Embryonic facial prominence (tissue), 1 donor: ENCODE measurements around the gene MPC2.
"Not testable (repeated sequence)": the region's sequence is repeated elsewhere in the genome, so short reads cannot be mapped to it uniquely, and the experiment has no call there.

Source experiments
- DNase-seq: peaks from one replicate; pipeline ENCODE4 v3.0.0-alpha.2; 2016; ENCODE audit errors: extremely low spot score

The MPC2 gene

DNA sequence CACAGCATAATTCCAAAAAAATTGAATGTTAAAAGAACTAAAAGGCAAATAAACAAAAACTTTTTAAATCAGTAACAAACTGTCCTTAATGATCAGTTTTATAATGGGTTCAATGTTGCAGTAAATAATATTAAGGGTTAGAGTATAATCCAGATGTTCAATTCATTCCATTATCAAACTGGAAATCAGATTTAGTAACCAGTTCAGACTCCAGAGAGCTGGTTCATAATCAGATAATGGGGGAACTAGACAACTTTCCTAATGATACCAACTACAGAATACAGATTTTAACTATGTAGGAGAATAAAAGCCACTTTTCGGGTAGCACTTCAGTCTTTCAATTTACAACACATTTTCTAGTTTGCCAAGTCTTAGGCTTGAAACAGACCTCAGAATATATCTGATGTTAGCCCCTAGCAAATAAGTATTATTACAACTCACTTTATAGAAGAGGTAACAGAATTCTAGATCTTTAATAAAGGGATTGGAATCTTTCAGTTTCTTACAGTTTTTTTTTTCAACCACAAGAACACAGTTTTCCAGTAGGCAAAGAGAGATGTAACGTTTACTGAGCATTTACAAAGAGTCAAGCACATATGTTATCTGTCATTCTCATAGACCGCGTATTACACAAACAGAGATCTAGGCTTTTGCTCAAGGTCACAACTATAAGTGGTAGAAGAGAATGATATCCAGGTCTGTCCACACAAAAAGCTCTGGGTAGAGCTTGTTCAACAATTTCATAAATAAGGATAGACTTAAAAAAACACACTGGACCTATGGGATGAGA, 2.3 kb downstream of the MPC2 start:
- DNase-seq, result no peak

DNA sequence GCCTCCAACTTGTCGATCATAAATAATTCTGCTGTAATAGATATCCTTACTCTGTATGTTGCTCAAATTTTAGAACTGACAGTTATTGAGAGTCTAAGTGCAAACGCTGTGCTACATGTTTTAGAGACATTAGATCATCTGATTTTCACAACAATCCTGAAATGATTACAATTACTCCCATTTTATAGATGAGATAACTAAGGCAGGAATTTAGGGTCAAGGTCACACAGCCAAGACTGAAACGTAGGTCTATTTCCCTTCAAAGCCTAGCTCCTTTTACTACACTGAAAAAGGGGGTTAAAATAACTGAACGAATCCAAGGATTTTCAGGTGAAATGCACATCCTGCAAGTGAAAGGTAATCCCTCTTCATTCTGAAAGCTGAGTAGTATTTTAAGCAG, 3.1 kb downstream of the MPC2 start:
- DNase-seq, result no peak

GRCh38 chr1:167929725-167930124, 7.1 kb downstream of the MPC2 start:
- DNase-seq, result no peak

DNA sequence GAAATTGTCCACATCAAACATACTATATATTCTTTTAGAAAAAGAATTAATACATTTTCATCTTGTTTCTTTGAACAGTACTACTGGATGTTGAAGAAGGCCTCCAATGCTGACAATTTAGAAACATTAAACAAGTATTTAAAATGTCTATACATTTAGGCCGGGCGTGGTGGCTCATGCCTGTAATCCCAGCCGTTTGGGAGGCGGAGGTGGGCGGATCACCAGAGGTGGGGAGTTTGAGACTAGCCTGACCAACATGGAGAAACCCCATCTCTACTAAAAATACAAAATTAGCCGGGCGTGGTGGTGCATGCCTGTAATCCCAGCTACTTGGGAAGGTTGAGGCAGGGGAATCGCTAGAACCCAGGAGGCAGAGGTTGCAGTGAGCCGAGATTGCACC, 8.0 kb downstream of the MPC2 start:
- not testable (repeated sequence) for DNase-seq

DNA sequence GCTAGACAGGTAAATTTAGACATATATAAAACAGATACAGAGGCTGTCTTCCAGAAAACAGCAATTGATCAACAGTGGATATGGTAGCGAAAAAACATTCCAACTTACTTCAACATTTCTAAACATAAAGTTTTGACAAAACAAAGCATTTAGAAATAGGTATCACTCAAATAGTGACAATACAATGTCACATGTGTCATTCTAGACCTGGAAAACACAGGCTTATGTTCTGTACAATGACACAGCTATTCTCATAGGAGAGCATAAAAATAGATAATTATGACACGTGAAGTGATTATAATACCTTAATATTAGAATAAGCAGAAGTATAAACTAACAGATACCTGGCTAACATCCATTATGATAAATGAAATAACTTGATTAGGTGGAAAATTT, 8.4 kb downstream of the MPC2 start:
- DNase-seq, result no peak

DNA sequence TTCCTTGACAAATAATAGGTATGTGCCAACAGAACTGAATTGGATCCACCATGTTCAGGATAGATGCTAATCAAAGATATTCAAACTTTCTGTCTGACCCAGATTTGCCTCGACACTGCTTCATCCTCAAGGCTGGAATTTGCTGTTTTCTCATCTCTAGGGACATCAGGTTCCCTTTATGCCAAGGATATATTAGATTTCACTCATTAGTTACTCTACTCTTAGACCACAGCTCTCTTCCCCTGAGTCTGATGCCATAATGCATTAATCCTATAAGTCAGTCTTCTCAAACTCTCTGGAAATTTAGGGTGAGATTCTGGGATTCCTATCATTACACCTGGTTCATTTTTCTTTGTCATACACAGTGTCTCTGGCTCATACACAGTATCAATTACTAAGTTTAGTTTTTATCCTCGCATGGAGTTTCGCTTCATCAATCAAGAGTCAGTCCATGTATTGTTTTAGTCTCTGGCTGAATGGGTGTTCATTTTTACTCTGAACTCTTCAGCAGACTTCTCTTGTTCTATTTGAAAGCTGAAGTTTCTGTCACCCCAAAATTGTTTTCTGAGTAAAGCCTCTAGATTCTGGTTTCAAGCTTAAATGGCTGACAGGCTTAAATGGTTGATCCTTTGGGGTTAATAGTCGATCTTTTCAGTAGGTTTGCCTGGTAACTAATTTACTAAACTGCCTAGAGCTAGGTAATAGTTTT, 9.7 kb downstream of the MPC2 start:
- DNase-seq, result no peak

DNA sequence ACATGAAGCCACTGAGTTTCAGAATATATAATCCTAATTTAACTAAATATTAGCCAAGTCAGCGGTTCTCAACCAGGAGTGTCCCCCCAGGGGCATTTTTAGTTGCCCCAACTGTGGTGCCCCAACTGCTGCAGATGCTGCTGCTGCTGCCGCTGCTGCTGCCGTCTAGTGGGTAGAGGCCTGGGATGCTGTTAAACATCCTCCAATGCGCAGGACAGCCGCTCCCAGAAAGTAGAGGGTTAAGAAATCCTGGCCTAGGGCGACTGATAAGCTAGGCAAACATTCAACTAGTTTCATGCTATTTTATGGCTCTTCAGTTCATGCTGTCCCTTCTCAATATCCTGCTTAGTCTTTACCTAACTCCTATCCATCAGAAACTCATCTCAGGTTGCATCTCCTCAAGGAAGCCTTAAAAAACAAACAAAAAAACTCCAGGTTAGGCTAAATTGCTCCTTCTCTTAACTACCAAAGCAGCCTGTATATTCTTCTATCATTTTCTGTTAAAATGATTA, 10.3 kb downstream of the MPC2 start:
- no peak for DNase-seq

GRCh38 chr1:167924543-167925231, 12.2 kb downstream of the MPC2 start:
- DNase-seq, result no peak

- no peak for DNase-seq
Measured at GRCh38 chr1:167924102-167924501, 12.8 kb downstream of the MPC2 start.

DNA sequence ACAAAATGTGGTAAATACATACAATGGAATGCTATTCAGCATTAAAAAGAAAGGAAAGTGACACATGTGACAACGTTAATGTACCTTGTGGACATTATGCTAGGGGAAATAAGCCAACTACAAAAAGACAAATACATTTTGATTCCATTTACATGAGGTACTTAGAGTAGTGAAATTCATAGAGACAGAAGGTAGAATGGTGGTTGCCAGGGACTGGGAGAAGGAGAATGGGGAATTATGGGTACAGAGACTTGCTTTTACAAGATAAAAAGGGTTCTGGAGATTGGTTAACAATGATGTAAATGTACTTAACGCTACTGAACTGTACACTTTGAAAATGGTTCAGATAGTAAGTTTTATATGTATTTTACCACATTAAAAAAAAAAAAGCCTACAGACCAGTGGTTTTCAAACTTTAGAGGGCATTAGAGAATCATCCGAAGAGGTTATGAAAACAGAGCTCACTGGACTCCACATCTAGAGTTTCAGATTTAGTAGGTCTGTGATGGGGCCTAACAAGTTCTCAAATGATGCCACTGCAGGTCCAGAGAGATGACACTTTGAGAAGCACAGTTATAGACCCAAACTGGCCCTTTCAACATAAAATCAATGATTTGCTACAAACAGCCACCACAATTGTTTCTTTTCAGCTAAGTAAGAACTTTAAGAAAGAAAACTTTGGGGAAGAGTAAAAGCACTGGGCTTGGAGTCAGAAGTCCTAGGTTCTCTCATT, 13.4 kb downstream of the MPC2 start:
- DNase-seq, result no peak

DNA sequence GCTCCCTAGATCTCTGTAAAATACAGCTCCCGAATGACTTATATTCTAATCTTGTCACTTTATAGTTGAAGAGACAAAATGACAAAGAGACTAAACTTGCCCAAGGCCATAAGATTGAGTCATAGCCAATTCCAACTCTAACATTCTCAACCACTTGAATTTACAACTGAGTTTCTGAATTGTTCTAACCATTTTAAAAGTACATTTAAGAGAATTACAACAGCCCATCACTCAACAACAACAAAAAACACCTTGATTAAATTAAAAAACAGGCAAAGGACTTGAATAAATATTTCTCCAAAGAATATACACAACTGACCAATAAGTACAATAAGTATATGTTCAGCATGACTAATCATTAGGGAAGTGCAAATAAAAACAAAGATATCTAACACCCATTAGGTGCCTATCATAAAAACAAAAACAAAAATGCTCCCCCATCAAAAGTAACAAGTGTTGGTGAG, 14.2 kb downstream of the MPC2 start:
- DNase-seq, result no peak

GRCh38 chr1:167922023-167922422, 14.8 kb downstream of the MPC2 start:
- DNase-seq, result no peak

GRCh38 chr1:167916766-167917511, 19.9 kb downstream of the MPC2 start:
- DNase-seq, result no peak

DNA sequence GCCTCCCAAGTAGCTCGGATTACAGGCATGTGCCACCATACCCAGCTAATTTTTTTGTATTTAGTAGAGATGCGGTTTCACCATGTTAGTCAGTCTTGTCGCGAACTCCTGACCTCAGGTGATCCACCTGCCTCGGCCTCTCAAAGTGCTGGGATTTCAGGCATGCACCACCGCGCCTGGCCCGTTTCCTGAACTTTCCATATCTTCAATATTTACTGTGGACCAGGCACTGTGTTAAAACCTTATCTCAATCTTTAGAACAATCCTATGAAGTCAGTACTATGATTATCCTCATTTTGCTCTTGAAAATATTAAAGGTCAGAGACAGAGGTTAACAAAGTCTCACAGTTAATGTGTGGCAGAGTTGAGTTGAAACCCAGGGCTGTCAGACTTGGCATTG, 21.3 kb downstream of the MPC2 start:
- DNase-seq, result no peak

DNA sequence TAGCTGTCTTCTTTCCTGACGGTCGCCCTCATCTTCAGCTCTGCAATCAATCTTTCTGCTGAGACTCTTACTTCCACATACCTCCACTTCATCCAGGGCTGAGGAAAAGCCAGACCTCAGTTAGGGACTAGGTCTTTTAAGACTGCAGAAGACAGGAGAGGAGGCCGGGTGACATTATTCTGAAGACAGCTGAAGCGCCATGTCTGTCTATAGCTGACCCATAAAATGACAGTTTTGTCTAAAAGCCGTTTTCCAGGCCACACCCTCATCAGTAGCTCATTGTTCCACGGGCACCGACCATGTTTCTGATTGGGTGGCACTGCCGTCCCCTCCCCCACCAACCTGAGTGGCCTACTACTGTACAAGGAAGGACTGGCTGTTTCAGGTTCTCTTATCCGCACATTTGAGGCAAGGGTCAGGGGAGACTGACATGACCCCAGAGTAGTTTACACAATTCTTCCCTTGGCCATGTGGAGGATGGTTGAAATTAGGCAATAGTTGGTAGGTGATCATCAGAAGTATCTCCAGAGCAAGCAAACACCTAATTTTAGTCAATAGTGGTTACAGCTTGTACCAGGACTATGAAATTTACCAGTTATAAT, 22.9 kb downstream of the MPC2 start, which contains the start of gene ADCY10:
Gene ADCY10 (minus strand): TSS at position 240 of the 602 bp plus-strand sequence. CDS start 8,994 bp downstream, outside the sequence.
- no peak for DNase-seq

DNA sequence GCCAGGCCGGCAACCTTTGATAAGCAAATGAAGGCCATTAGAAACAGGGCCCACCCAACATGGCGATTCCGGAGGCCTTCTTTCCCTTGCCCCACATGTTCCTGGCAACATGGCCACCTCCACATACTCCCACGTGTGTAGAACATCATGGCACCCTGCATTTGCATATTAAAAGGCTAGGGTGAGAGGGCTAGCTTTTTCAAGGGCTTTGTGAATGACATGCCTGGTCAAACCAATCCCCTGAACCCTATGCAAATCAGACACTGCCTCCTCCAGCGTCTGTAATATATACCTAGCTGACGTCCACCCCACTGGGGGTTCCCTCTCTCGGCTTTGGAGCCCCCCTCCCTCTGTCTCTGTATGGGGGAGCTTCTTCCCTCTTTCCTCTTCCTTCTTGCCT, 24.6 kb downstream of the MPC2 start:
- no peak for DNase-seq

GRCh38 chr1:167911413-167911812, 25.5 kb downstream of the MPC2 start:
- no peak for DNase-seq

DNA sequence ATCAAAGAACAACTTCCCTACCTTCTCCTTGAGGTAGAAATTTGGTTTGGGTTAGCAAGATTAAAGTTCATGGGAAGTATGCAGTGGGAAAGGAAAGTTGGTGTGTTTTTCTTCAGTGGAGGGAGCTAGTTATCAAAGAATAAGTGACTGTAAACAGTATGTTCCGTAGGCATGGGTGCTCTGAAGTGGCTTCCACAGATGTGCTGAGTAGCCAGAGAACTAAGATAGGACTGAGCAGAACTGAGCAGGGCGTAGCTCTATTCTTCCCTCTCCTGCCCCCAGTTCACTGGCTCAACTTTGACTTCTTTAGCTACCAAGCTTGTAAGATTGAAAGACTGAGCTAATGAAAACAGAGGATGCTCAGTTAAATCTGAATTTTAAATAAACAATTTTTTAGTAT, 26.3 kb downstream of the MPC2 start:
- DNase-seq, result no peak

DNA sequence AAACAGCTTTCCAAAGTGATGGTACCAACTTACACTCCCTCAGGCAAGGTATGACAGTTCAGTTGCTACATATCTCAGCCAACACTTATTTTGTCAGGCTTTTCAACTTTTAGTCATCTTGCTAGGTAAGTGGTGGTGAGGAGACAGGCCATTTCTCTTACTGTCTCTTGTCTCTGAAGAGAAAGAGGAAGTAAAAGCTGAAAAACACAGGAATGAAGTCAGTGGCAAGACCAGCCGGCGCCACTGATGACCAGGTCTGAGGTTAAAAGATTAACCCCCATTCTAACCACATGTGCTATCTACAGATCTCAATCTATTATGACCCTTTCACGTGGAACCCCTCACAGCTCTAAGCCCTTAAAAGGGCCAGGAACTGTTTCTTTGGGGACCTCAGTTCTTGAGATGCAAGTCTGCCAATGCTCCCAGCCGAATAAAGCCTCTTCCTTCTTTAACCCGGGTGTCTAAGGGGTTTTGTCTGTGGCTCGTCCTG, 27.1 kb downstream of the MPC2 start:
- DNase-seq, result no peak

DNA sequence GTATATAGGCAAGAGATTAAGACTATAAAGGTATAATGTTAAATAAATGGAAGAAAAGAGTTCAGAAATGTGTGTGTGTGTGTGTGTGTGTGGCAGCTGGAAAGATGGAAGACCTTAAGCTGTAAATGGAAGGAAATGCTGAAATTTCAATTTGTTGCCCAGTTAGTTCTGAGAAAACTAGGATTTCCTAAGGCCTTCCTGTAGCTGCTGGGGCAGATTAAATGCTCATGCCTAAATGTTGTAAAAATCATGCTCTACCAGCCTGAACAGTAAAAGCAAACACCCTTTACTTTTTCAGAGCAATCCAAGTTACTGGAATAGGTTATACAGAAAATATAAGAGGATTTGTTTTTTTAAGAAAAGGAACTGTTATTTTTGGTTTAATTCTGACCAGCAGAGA, 31.2 kb downstream of the MPC2 start:
- no peak for DNase-seq
